Fibroblast of mammary gland (primary cell): ENCODE measurements around the gene BCO2.

Experiments
- DNase-seq: peaks from one replicate; pipeline ENCODE4 v3.0.0-alpha.2; 2010; ENCODE audit warnings: low read depth
- H3K4me3 ChIP-seq: 2 replicates; pipeline ENCODE4 v1.5.1; 2011; ENCODE audit warnings: low read depth, mild to moderate bottlenecking, low read length, moderate library complexity; ENCODE audit not compliant: control insufficient read depth
- CTCF ChIP-seq: conservative IDR thresholded peaks from 2 replicates; pipeline ENCODE4 v1.5.1; 2011; ENCODE audit warnings: low read depth, low read length, inconsistent platforms; ENCODE audit not compliant: control insufficient read depth, insufficient read depth

Gene BCO2

DNA sequence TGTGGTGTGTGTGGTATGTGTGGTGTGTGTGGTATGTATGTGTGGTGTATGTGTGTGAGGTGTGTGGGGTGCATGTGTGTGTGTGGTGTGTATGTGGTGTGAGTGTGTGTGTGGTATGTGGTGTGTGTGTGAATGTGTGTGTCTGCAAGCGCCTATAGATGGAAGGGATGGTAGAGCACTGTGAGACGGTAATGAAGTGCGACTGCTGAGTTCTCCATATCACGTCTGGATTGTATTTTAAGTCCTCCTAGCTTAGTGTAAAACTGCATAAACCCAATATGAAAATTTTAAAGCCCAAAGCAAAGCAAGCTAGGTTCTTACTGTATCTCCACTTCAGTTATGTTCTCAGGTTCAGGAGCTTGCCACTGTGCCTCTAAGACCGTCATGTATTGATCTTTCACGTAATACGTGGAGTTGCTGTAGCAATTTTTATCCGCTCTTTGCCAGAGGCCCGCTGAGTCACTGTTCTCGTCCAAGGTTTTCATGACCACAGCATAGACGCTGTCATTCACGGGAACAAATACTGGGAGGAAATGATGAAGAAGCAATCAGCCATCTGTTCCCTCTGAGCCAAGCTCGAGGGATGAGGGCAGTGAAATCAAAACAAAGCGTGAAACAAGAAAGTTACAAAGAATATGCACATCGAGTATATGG lies 79.9 kb downstream of the BCO2 start:
- H3K4me3 ChIP-seq: no peak overlapping the region
- no peak for TF ChIP-seq CTCF
- DNase-seq: peak; percentile 84

DNA sequence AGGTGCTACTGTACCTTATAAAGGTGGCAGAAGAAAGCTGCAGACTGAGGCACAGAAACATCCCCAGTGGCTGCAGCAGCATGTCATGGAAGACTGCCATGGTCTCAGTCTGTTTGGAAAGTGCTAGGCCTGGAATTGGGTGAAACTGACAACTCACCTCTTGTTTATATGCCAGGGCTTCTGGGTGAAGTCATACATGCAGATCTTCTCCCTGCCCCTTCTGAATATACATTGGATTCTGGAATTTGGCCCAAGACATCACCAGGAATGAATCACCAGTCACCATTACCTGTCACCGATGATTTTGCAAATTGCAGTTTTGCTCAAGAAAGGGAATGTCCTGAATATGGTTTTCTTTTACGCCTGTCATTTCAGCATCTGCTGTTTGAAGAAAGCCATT lies 85.2 kb downstream of the BCO2 start, which contains the start of gene PLET1:
PLET1 (minus strand) TSS at position 371 of the 400 bp plus-strand sequence; CDS start at position 100, 271 bp downstream.
- no peak for DNase-seq
- no peak within 1 kb of the TSS for H3K4me3 ChIP-seq
- TF ChIP-seq CTCF: no peak

DNA sequence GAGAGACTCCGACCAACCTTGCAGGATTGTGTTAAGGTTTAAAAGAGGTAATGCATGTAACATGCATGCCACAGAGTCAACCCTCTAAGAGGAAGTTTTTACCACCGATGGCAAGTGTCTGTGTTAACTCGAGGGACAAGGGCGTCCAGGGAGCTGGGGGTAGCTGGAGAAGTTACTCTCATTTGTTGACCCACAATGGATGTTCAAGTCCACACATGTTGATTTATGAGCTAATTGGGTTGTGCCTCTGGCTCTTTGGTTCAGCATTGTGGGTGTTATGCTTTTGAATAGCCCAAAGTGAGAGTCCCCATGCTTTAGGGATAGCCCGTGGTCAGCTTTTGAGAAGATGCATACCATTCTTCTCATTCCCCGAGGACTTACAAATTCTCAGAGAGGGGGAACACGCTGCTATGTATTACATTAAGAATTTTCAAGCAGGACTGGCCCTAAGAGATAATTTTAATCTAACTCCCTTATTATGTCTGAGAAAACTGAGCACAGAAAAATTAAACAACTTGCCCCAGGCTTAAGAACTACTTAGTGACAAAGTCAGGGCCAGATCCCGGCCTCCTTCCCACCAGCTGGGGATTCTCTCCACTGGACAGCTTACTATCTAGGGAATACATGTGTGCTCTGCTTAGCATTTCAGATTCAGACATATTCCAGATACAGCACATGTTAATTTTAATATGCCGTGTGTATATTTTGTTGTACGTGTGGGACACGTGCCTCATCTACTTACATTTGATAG lies 90.5 kb downstream of the BCO2 start:
- no peak for TF ChIP-seq CTCF
- no peak overlapping the region for H3K4me3 ChIP-seq
- DNase-seq: no peak

DNA sequence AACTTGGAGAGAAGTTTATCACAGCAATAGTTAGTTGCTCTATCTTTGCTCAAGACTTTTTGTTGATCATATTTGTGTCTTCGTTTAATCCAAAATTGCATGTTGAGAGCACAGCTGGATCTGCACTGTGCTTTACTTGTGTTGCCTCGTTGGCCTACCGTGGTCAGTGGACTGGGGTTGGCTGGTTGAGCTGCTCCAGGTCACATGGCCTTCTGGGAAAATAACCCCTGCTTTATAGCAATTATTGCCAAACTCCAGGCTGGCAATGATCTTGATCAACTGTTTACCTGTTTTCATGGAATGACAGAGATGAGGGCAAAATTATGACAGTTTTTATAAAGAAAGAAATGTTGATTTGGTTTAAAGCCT lies 91.1 kb downstream of the BCO2 start:
- no peak for TF ChIP-seq CTCF
- no peak for DNase-seq
- no peak overlapping the region for H3K4me3 ChIP-seq

DNA sequence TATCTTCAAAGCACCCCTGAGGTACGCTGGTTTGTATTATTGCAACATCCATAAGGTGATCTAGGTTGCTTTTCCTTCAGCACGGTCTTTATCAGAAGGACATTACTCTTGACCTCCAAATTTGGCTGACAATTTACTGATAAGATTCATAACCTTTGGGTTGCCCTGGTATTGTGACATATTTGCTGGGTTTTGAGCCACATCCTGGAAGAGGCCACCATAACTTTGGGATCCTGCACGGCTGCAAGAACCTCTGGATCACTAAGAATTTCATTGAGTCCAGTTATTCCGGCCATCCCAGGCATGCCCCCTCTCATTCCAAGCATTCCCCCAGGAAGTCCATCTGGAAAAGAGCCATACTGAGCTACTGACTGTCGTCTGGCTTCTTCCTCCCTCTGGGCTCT lies 91.9 kb downstream of the BCO2 start:
- TF ChIP-seq CTCF: no peak
- H3K4me3 ChIP-seq: no peak overlapping the region
- no peak for DNase-seq

GRCh38 chr11:112268406-112268805 lies 93.1 kb downstream of the BCO2 start:
- TF ChIP-seq CTCF: no peak
- DNase-seq: no peak
- no peak overlapping the region for H3K4me3 ChIP-seq
